Pancreas (tissue), 8 donors: ENCODE results near the gene LAMA4. TPM values are rescaled to one million over a fixed set of nuclear protein-coding genes. Genes with fewer than 3 reads are reported as not detected.

Experiments used
- polyA plus RNA-seq, 2 donors: library from polyadenylated mRNA; stranded (reverse); fragments of 200-250 nt; gene quantifications; one replicate each; pipeline ENCODE4 v1.2.3, GENCODE V29; 2013
- total RNA-seq, 6 donors: library from RNA; stranded (reverse); fragmentation: NEBNext Ultra II Directional in 4 of 6; extraction: Animal tissue kit (Norgen Biotek cat#: 25700) in 4 of 6; gene quantifications; one replicate each; pipeline versions ENCODE4 v1.2.1 to v1.2.4, GENCODE V29; 2021 to 2023
- donor health status: healthy with polysubstance abuse.
- donor health status: DM: no; HTN: no; CAD: no; lungs with moderate emphysema.
- donor health status: DM: no; HTN: no; CAD: no.
- donor health status: Bipolar disorder and iron deficiency.
- donor health status: DM: yes; HTN: yes; CAD: no.
- donor health status: DM: no; HTN: no; CAD: no.
- donor health status: DM: no; HTN: no; CAD: no.
- donor health status: DM: yes; HTN: yes; CAD: no.

Gene LAMA4
- total and polyA plus RNA-seq, 8 donors, result 1.3 to 14.0 (median 4.3) TPM

Other genes with a start within 250 kb of the LAMA4 start
- gene CCN6, start 200.5 kb downstream of the LAMA4 start, total RNA-seq, result not detected
- not detected for gene CCN6, start 200.5 kb downstream of the LAMA4 start, polyA plus RNA-seq
- gene TUBE1, start 167.1 kb downstream of the LAMA4 start, total RNA-seq, result 10 to 100 TPM in 2 of 6 donors, 1 to 10 TPM in 4; 7.6 to 12.3 (median 9.7) TPM
- 10 to 100 TPM in 1 of 2 donors, 1 to 10 TPM in 1; 8.9 to 17.7 TPM for gene TUBE1, start 167.1 kb downstream of the LAMA4 start, polyA plus RNA-seq
- gene FAM229B, start 167.0 kb downstream of the LAMA4 start, total RNA-seq, result 1 to 10 TPM; 3.7 to 8.9 (median 5.1) TPM
- 10 to 100 TPM; 10.5 to 21.8 TPM for gene FAM229B, start 167.0 kb downstream of the LAMA4 start, polyA plus RNA-seq
- gene RFPL4B, start 92.8 kb upstream of the LAMA4 start, total RNA-seq, result not detected
- not detected for gene RFPL4B, start 92.8 kb upstream of the LAMA4 start, polyA plus RNA-seq